ENCODE data around the gene LRRFIP2. TPM values are rescaled to one million over a fixed set of nuclear protein-coding genes. Genes with fewer than 3 reads are reported as not detected.

Gene LRRFIP2
- total RNA-seq, 1 experiment from 2014 or later, result 40.2 TPM

DNA sequence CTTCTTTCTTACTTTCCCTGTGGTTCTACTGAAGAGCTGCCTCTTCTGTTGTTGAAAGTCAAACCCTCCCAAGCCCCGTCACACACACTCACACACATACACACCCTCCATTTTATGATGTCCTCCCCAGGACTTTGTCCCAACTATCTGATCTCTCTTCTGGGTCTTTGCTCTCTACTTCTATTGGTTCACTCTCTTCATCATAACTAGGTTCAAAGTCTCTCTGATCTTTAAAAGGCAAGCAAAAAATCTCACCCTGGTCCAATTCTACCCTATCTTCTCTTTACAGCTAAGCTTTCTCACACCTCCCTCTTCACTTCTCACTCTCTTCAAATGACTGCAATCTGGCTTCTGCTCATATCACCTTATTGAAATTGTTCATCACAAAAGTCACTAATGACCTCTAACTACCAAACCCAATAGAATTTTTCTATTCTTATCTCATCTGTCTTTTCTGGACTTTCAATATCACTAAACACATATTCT, 34.8 kb downstream of the LRRFIP2 start:
- no peak overlapping the region for H3K4me2 ChIP-seq
- no peaks in the 10 kb centered on the region for H3K27me3 ChIP-seq (ENCODE audit: insufficient read depth, low read depth)

GRCh38 chr3:37138816-37139215, 35.6 kb downstream of the LRRFIP2 start:
- no peak for DNase-seq
- Histone ChIP-seq H3K4me1 (replicated peaks; ENCODE audit: insufficient read depth) (no peaks in the 10 kb centered on the region), H3K27ac (no peak overlapping the region), H3K36me3 (ENCODE audit: low read depth) (no peaks in the 10 kb centered on the region), H3K9me3 (ENCODE audit: insufficient read depth, low read depth) (no peaks in the 10 kb centered on the region), H3K79me2 (ENCODE audit: low read depth) (no peaks in the 10 kb centered on the region), H3K27me3 (ENCODE audit: insufficient read depth, low read depth) (no peaks in the 10 kb centered on the region), H3K4me2 (no peak overlapping the region), H3K9me2 (ENCODE audit: insufficient read depth) (no peaks in the 10 kb centered on the region), H4K20me1 (ENCODE audit: insufficient read depth) (no peaks in the 10 kb centered on the region), H3F3A (ENCODE audit: insufficient read depth, low read depth) (no peaks in the 10 kb centered on the region), H3K4me3 (no peak overlapping the region), H2AFZ (no peak overlapping the region)
- ChIA-PET CTCF (no interaction called here), POLR2A (ENCODE audit: unreplicated experiment) (no interaction called here)
- BruUV-seq (replicated peaks), result no TSS peak
- intact Hi-C loops (cut with micrococcal nuclease; ENCODE audit: unreplicated experiment), result no loop called here
- TF ChIP-seq, protein P1, sequence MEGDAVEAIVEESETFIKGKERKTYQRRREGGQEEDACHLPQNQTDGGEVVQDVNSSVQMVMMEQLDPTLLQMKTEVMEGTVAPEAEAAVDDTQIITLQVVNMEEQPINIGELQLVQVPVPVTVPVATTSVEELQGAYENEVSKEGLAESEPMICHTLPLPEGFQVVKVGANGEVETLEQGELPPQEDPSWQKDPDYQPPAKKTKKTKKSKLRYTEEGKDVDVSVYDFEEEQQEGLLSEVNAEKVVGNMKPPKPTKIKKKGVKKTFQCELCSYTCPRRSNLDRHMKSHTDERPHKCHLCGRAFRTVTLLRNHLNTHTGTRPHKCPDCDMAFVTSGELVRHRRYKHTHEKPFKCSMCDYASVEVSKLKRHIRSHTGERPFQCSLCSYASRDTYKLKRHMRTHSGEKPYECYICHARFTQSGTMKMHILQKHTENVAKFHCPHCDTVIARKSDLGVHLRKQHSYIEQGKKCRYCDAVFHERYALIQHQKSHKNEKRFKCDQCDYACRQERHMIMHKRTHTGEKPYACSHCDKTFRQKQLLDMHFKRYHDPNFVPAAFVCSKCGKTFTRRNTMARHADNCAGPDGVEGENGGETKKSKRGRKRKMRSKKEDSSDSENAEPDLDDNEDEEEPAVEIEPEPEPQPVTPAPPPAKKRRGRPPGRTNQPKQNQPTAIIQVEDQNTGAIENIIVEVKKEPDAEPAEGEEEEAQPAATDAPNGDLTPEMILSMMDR (conservative IDR thresholded peaks at IDR 0.05), result no peak
- no peak for TF ChIP-seq EZH2 (IDR thresholded peaks at IDR 0.05; ENCODE audit: low read depth)

More for the DNA sequence above, 34.8 kb downstream of the LRRFIP2 start:
- CTCF ChIA-PET, result no interaction called here
- no peak for TF ChIP-seq EZH2 (IDR thresholded peaks at IDR 0.05; ENCODE audit: low read depth)
- TF ChIP-seq, protein P1 (conservative IDR thresholded peaks at IDR 0.05), result no peak
- no peaks in the 10 kb centered on the region for H4K20me1 ChIP-seq (ENCODE audit: insufficient read depth)
- no TSS peak for BruUV-seq (replicated peaks)
- POLR2A ChIA-PET (ENCODE audit: unreplicated experiment), result no interaction called here
- no peaks in the 10 kb centered on the region for H3K9me3 ChIP-seq (ENCODE audit: insufficient read depth, low read depth)
- no peak for DNase-seq
- H3K9me2 ChIP-seq (ENCODE audit: insufficient read depth), result no peaks in the 10 kb centered on the region
- H2AFZ ChIP-seq, result no peak overlapping the region
- no peaks in the 10 kb centered on the region for H3F3A ChIP-seq (ENCODE audit: insufficient read depth, low read depth)
- no peaks in the 10 kb centered on the region for H3K36me3 ChIP-seq (ENCODE audit: low read depth)
- intact Hi-C loops (cut with micrococcal nuclease; ENCODE audit: unreplicated experiment), result no loop called here
- no peaks in the 10 kb centered on the region for H3K79me2 ChIP-seq (ENCODE audit: low read depth)
- no peak overlapping the region for H3K4me3 ChIP-seq
- H3K4me1 ChIP-seq (replicated peaks; ENCODE audit: insufficient read depth), result 0 out of 2 replicates have a peak, but pooled peaks cover 2% of the 10 kb centered on the region
- no peak overlapping the region for H3K27ac ChIP-seq

GRCh38 chr3:37137516-37137915, 36.9 kb downstream of the LRRFIP2 start:
- intact Hi-C loops (cut with micrococcal nuclease; ENCODE audit: unreplicated experiment), result no loop called here
- Histone ChIP-seq H4K20me1 (ENCODE audit: insufficient read depth) (no peaks in the 10 kb centered on the region), H3K27me3 (ENCODE audit: insufficient read depth, low read depth) (no peaks in the 10 kb centered on the region), H3K27ac (no peak overlapping the region), H3K4me1 (replicated peaks; ENCODE audit: insufficient read depth) (no peaks in the 10 kb centered on the region), H3K9me2 (ENCODE audit: insufficient read depth) (no peaks in the 10 kb centered on the region), H3K79me2 (ENCODE audit: low read depth) (no peaks in the 10 kb centered on the region), H3F3A (ENCODE audit: insufficient read depth, low read depth) (no peaks in the 10 kb centered on the region), H3K4me3 (no peak overlapping the region), H2AFZ (no peak overlapping the region), H3K36me3 (ENCODE audit: low read depth) (no peaks in the 10 kb centered on the region), H3K4me2 (no peak overlapping the region), H3K9me3 (ENCODE audit: insufficient read depth, low read depth) (no peaks in the 10 kb centered on the region)
- ChIA-PET POLR2A (ENCODE audit: unreplicated experiment) (interaction anchor here (0.6 kb wide), 1 partner anchor 178 kb away, joined by 5 read pairs; no protein-coding TSS in a partner anchor), CTCF (no interaction called here)
- TF ChIP-seq, protein P1 (conservative IDR thresholded peaks at IDR 0.05), result no peak
- no peak for TF ChIP-seq EZH2 (IDR thresholded peaks at IDR 0.05; ENCODE audit: low read depth)
- DNase-seq, result no peak
- no TSS peak for BruUV-seq (replicated peaks)

Data from PC-9 (cell line).